Lung (tissue), 12 donors: Measurements from ENCODE around the gene STARD5. TPM values are rescaled to one million over a fixed set of nuclear protein-coding genes. Genes with fewer than 3 reads are reported as not detected.

Experiments
- ATAC-seq: fragments of 200-7000 bp; cut with Tn5 transposase; one replicate; pipeline ENCODE4 v1.9.1; 2020; ENCODE audit warnings: moderate number of reproducible peaks; ENCODE audit not compliant: insufficient read depth, low FRiP score
- DNase-seq, 3 donors: peaks; one replicate each; pipeline ENCODE4 v3.0.0-alpha.2; 2013 to 2017
- H3K27ac ChIP-seq, 2 donors: one replicate each; pipeline ENCODE4 v1.5.1; 2013; ENCODE audit warnings: mild to moderate bottlenecking in 2 of 2, moderate library complexity in 2 of 2, control low read depth in 1 of 2, inconsistent platforms in 1 of 2, low read depth in 1 of 2, low read length in 1 of 2
- H3K27me3 ChIP-seq, 3 donors: one replicate each; pipeline ENCODE4 v1.5.1; 2013; ENCODE audit warnings: low read length in 2 of 3; ENCODE audit not compliant: control insufficient read depth in 3 of 3, insufficient read depth in 3 of 3
- H3K36me3 ChIP-seq, 4 donors: one replicate each; pipeline ENCODE4 v1.5.1; 2013; ENCODE audit warnings: low read length in 4 of 4, mild to moderate bottlenecking in 1 of 4, moderate library complexity in 1 of 4; ENCODE audit not compliant: control insufficient read depth in 4 of 4, insufficient read depth in 4 of 4
- H3K4me1 ChIP-seq, 5 donors: one replicate each; pipeline ENCODE4 v1.5.1; 2013; ENCODE audit warnings: low read length in 5 of 5, mild to moderate bottlenecking in 2 of 5, moderate library complexity in 1 of 5; ENCODE audit not compliant: control insufficient read depth in 5 of 5, insufficient read depth in 5 of 5
- H3K4me3 ChIP-seq: one replicate; pipeline ENCODE4 v1.5.1; 2013; ENCODE audit warnings: mild to moderate bottlenecking, control low read depth, moderate library complexity
- H3K9ac ChIP-seq, 2 donors: one replicate each; pipeline ENCODE4 v1.5.1; 2013; ENCODE audit warnings: low read length in 2 of 2, control low read depth in 1 of 2; ENCODE audit not compliant: insufficient read depth in 1 of 2
- H3K9me3 ChIP-seq, 4 donors: one replicate each; pipeline ENCODE4 v1.5.1; 2013; ENCODE audit warnings: low read length in 3 of 4, mild to moderate bottlenecking in 1 of 4, moderate library complexity in 1 of 4; ENCODE audit not compliant: control insufficient read depth in 4 of 4, insufficient read depth in 3 of 4
- WGBS, 2 donors: extraction: QIAGEN DNeasy Blood & Tissue Kit; methylation state at CpG; one replicate each; pipeline ENCODE4 v1.1.7; 2013; 5-methylcytosine and 5-hydroxymethylcytosine counted together
- polyA plus RNA-seq, 2 donors: library from polyadenylated mRNA; stranded (reverse); fragments of 200-250 nt; gene quantifications; one replicate each; pipeline ENCODE4 v1.2.1, GENCODE V29; 2013
- total RNA-seq, 2 donors: library from RNA; depleted of rRNA in 1 of 2; stranded (reverse); fragments of >200 nt in 1 of 2; gene quantifications; one replicate each; pipeline ENCODE4 v1.2.1, GENCODE V29; 2014 to 2021
- TF ChIP-seq, protein P1 (sequence below): IDR thresholded peaks from 2 replicates; pipeline ENCODE4 v1.5.1; 2012; ENCODE audit warnings: mild to moderate bottlenecking; ENCODE audit errors: control extremely low read depth, extremely low read depth
- donor health status: control.
- donor health status: control.
- donor health status: Bipolar disorder and iron deficiency.
- donor health status: healthy.
- donor health status: DM: yes; HTN: yes; CAD: no.

Gene STARD5
- total and polyA plus RNA-seq, 4 donors = 2.9 to 7.0 (median 5.0) TPM

DNA sequence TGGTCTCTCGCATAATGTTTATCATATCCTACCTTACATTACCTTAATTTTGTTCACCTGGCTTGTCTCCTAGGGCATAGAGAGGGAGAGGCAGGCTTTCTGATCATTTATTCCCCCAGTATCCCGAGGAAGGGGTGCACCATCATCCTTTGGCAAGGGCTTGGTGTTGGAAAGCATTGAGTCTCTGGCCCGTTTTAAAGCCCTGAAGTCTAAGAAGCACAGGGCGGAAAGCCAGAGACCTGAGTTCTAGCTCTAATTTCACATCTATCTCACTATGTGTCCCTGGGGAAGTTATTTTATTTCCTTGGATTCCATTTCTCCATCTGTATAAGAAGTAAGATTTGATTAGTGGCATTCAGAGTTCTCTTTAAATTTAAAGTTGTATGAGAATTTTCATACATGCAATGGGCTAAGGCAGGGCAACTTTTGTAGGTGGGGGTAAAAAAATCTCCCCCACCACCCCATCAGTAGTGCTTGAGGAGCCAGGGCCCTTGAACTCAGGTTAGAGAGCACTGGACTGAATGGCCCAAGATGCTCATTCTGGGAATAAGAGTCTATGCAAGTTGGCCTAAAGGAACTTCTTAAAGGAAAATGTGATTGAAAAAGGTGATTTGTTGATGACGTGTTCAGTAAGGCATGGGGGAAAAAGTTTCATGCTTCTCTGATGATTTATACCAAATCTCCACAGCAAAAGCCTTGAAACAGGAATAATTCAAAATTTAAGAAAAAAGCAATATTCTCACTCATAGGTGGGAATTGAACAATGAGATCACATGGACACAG is 40.0 kb upstream of the STARD5 start:
- Histone ChIP-seq H3K27me3 (no peaks in the 10 kb centered on the region), H3K9ac (no peak overlapping the region), H3K4me1 (peaks cover 0 to 2% (median 0%) of the 10 kb centered on the region in 5 donors), H3K27ac (no peak overlapping the region), H3K36me3 (no peaks in the 10 kb centered on the region), H3K9me3 (no peaks in the 10 kb centered on the region), H3K4me3 (no peak overlapping the region)
- TF ChIP-seq, protein P1, sequence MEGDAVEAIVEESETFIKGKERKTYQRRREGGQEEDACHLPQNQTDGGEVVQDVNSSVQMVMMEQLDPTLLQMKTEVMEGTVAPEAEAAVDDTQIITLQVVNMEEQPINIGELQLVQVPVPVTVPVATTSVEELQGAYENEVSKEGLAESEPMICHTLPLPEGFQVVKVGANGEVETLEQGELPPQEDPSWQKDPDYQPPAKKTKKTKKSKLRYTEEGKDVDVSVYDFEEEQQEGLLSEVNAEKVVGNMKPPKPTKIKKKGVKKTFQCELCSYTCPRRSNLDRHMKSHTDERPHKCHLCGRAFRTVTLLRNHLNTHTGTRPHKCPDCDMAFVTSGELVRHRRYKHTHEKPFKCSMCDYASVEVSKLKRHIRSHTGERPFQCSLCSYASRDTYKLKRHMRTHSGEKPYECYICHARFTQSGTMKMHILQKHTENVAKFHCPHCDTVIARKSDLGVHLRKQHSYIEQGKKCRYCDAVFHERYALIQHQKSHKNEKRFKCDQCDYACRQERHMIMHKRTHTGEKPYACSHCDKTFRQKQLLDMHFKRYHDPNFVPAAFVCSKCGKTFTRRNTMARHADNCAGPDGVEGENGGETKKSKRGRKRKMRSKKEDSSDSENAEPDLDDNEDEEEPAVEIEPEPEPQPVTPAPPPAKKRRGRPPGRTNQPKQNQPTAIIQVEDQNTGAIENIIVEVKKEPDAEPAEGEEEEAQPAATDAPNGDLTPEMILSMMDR = no peak
- ATAC-seq = no peak
- WGBS, 2 donors = 89 to 93% methylated on average over 5 of the region's 5 CpGs
- DNase-seq = no peak

DNA sequence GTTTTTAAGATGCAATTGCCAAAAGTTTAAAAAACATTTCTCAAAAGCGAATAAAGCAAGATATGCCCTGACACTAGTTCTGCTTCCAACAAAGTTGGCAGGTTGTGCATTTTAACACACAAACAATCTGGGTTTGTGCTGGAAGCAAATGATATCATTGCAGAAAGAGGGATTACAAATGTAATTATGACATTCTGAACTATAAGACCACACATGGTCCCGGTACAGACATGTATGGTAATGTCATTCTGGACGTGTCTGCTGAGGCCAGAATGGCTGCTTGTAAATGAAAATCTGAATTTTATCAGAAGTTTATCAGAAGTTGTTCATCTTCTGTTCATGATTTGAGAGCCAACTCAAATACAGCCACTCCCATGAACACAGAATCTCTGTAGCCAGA is 39.3 kb upstream of the STARD5 start:
- WGBS, 2 donors = 84 to 89% methylated on average over 3 of the region's 3 CpGs
- H3K9ac ChIP-seq = no peak overlapping the region
- H3K36me3 ChIP-seq = no peaks in the 10 kb centered on the region
- TF ChIP-seq, protein P1 = no peak
- no peak overlapping the region for H3K4me3 ChIP-seq
- no peak for ATAC-seq
- no peak overlapping the region for H3K27ac ChIP-seq
- DNase-seq = peak in 2 of 3 donors; percentile 14 to 45
- H3K4me1 ChIP-seq = peaks cover 0 to 2% (median 0%) of the 10 kb centered on the region in 5 donors
- no peaks in the 10 kb centered on the region for H3K27me3 ChIP-seq
- no peaks in the 10 kb centered on the region for H3K9me3 ChIP-seq

DNA sequence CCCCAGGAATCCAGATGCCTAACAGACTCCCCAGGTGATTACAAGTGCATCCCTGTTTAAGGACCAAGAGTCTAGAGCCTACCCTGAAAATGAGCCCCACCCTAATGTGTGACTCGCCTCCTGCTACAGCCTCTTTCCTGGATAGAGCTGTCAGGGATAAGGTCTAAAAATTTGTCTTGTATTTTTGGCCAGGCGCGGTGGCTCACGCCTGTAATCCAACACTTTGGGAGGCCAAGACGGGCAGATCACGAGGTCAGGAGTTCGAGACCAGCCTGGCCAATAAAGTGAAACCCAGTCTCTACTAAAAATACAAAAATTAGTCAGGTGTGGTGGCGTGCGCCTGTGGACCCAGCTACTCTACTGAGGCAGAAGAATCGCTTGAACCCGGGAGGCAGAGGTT is 38.8 kb upstream of the STARD5 start:
- Histone ChIP-seq H3K4me3 (no peak overlapping the region), H3K27me3 (no peaks in the 10 kb centered on the region), H3K36me3 (no peaks in the 10 kb centered on the region), H3K9ac (no peak overlapping the region), H3K4me1 (peaks cover 0 to 2% (median 0%) of the 10 kb centered on the region in 5 donors), H3K9me3 (no peaks in the 10 kb centered on the region), H3K27ac (no peak overlapping the region)
- TF ChIP-seq, protein P1 = no peak
- ATAC-seq = no peak
- DNase-seq = no peak
- WGBS, 2 donors = 90 to 97% methylated on average over 11 of the region's 11 CpGs

DNA sequence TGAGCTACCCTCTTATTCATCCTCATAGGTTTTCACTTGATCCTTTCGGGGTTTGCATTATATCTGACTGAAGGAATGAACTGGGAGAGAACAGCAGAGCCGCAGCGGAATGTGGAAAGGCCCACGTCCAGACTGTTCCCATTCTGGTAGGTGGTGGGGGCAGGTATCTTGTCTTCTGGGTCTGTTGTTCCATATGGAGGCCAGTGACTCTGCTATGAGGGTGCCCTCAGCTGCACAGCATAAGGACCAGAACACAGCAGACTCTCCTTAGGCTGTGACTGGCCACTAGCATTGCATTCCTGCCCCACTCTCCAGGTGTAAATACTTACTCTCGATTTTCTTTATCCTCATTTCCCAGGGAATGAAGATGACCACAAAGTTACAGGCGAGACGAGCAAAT is 38.0 kb upstream of the STARD5 start:
- no peak for ATAC-seq
- WGBS, 2 donors = 94% methylated on average over 7 of the region's 7 CpGs

More for the DNA sequence above, 38.0 kb upstream of the STARD5 start:
- Histone ChIP-seq H3K9me3 (no peaks in the 10 kb centered on the region), H3K4me1 (peaks cover 0 to 2% (median 0%) of the 10 kb centered on the region in 5 donors), H3K4me3 (no peak overlapping the region), H3K27ac (no peak overlapping the region), H3K27me3 (no peaks in the 10 kb centered on the region), H3K36me3 (no peaks in the 10 kb centered on the region), H3K9ac (no peak overlapping the region)
- no peak for DNase-seq
- TF ChIP-seq, protein P1 = no peak
